ENCODE measurements around the gene GLO1. TPM values are rescaled to one million over a fixed set of nuclear protein-coding genes. Genes with fewer than 3 reads are reported as not detected.

Gene GLO1
- total RNA-seq = 100 to 1,000 TPM in 1 of 4 donors, 10 to 100 TPM in 3; 33.7 to 107 (median 64.7) TPM

- TF ChIP-seq CTCF (IDR thresholded peaks at IDR 0.05; ENCODE audit: low read depth) = no peak
Observed at GRCh38 chr6:38702558-38703397, at the start of gene GLO1. TSS of gene GLO1 (minus strand) at chr6:38703145. CDS start at chr6:38703054, 91 bp downstream.

GRCh38 chr6:38750968-38751615 lies 48.1 kb upstream of the GLO1 start:
- no peak for TF ChIP-seq CTCF (IDR thresholded peaks at IDR 0.05; ENCODE audit: low read depth)

GRCh38 chr6:38749473-38749872 lies 46.5 kb upstream of the GLO1 start:
- no peak for TF ChIP-seq CTCF (IDR thresholded peaks at IDR 0.05; ENCODE audit: low read depth)

- no peak for TF ChIP-seq CTCF (IDR thresholded peaks at IDR 0.05; ENCODE audit: low read depth)
Observed at GRCh38 chr6:38739532-38739931, 36.6 kb upstream of the GLO1 start.

- no peak for TF ChIP-seq CTCF (IDR thresholded peaks at IDR 0.05; ENCODE audit: low read depth)
Observed at GRCh38 chr6:38738261-38738660, 35.3 kb upstream of the GLO1 start.

GRCh38 chr6:38736951-38737350 lies 34.0 kb upstream of the GLO1 start:
- no peak for TF ChIP-seq CTCF (IDR thresholded peaks at IDR 0.05; ENCODE audit: low read depth)

GRCh38 chr6:38730140-38730862 lies 27.4 kb upstream of the GLO1 start:
- no peak for TF ChIP-seq CTCF (IDR thresholded peaks at IDR 0.05; ENCODE audit: low read depth)
